ENCODE measurements around the gene FGF19.

Gene FGF19

DNA sequence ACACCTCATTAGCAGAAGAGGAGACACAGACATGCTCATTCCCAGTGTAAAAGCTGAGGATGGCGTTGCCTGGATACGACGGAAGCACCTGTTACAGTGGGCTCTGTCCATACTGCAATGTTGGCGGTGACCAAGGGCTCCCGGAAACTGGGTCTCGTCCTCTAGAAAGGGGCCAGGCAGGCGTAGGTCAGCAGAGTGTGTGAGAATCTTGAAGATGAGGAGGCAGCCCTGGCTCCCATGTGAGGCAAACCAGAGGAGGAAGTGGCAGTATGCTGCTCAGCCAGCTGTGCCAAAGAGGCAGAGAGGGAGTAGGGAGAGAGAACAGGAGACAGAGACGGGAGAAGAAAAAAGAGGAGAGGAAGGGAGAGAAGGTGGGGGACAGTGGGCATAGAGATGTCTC is 38.9 kb downstream of the FGF19 start:
- Histone ChIP-seq H2AK5ac (ENCODE audit: low read length) (no peak overlapping the region), H3K9ac (ENCODE audit: low read length) (no peak overlapping the region), H4K12ac (ENCODE audit: low read depth, low read length) (no peak overlapping the region), H3K27me3 (ENCODE audit: insufficient read depth, low read length) (no peaks in the 10 kb centered on the region), H3K27ac (ENCODE audit: low read depth, low read length) (no peak overlapping the region), H2BK120ac (ENCODE audit: insufficient read depth, low read length, poor library complexity) (no peak overlapping the region), H3K18ac (ENCODE audit: low read length) (no peak overlapping the region), H2BK5ac (ENCODE audit: low read depth, low read length, poor library complexity) (no peak overlapping the region), H3K79me1 (ENCODE audit: low read length) (no peaks in the 10 kb centered on the region), H3K4me2 (ENCODE audit: low read length) (no peak overlapping the region), H3K4me1 (ENCODE audit: control insufficient read depth in 1 of 2, insufficient read depth in 2 of 2, low read length in 2 of 2) (no peaks in the 10 kb centered on the region), H3K4ac (ENCODE audit: low read depth, low read length) (no peak overlapping the region), H3K79me2 (ENCODE audit: control insufficient read depth, insufficient read depth, low read length, poor library complexity) (no peaks in the 10 kb centered on the region), H3K4me3 (ENCODE audit: low read depth, low read length) (no peak overlapping the region), H3K14ac (ENCODE audit: low read length) (no peak overlapping the region), H2BK12ac (ENCODE audit: low read length) (no peak overlapping the region), H2AFZ (ENCODE audit: insufficient read depth, low read length, poor library complexity) (no peak overlapping the region), H4K8ac (ENCODE audit: low read depth, low read length) (no peak overlapping the region), H3K9me3 (ENCODE audit: insufficient read depth, low read depth, low read length) (no peaks in the 10 kb centered on the region), H4K91ac (ENCODE audit: low read depth, low read length) (no peak overlapping the region), H3K36me3 (ENCODE audit: control insufficient read depth in 1 of 2, insufficient read depth in 2 of 2, low read length in 2 of 2) (peaks cover 37 to 52% of the 10 kb centered on the region in 2 experiments), H3K23ac (ENCODE audit: low read length) (no peak overlapping the region)
- DNase-seq = no peak
- no CpG with 5 or more reads among the region's 8 CpGs for WGBS (ENCODE audit: extremely low coverage, insufficient coverage, insufficient read length)

DNA sequence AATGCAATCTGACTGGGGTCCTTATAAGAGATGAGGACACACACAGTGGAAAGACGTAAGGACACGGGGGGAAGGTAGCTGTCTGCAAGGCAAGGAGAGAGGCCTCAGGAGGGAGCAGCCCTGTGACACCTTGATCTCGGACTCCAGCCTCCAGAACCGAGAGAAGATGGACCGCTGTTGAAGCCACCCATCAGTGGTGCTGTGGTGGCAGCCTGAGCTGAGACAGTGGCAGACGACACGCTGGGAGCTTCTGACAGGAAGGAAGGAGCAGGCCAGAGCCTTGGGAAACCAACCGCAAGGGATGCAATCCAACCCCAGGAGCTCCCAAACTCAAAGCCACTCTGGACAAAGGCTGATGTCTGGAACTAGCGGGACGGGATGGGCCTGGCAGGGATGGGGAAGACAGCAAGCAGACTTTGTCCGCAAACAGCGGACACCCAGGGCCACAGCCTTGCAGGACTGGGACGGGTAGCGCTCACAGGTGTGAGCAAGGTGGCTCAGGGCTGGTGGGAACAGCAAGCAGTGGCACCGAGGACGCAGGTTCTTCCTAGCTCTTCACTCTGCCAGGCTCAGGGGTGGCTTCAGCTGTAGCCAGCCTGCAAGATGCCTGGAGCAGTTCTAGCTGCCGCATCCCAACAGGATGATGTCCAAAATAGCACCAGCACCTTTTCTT is 39.6 kb downstream of the FGF19 start:
- H3K9me3 ChIP-seq (ENCODE audit: insufficient read depth, low read depth, low read length) = peaks cover 3% of the 10 kb centered on the region
- DNase-seq = no peak
- H3K23ac ChIP-seq (ENCODE audit: low read length) = no peak overlapping the region
- H2AFZ ChIP-seq (ENCODE audit: insufficient read depth, low read length, poor library complexity) = no peak overlapping the region
- H3K4me1 ChIP-seq (ENCODE audit: control insufficient read depth in 1 of 2, insufficient read depth in 2 of 2, low read length in 2 of 2) = no peaks in the 10 kb centered on the region
- H3K4ac ChIP-seq (ENCODE audit: low read depth, low read length) = no peak overlapping the region
- H4K91ac ChIP-seq (ENCODE audit: low read depth, low read length) = no peak overlapping the region
- no peak overlapping the region for H3K14ac ChIP-seq (ENCODE audit: low read length)
- no peak overlapping the region for H4K12ac ChIP-seq (ENCODE audit: low read depth, low read length)
- H2BK120ac ChIP-seq (ENCODE audit: insufficient read depth, low read length, poor library complexity) = no peak overlapping the region
- no peak overlapping the region for H2BK5ac ChIP-seq (ENCODE audit: low read depth, low read length, poor library complexity)
- H3K79me1 ChIP-seq (ENCODE audit: low read length) = no peaks in the 10 kb centered on the region
- no peak overlapping the region for H3K4me3 ChIP-seq (ENCODE audit: low read depth, low read length)
- no peak overlapping the region for H4K8ac ChIP-seq (ENCODE audit: low read depth, low read length)
- H2BK12ac ChIP-seq (ENCODE audit: low read length) = no peak overlapping the region
- H3K36me3 ChIP-seq (ENCODE audit: control insufficient read depth in 1 of 2, insufficient read depth in 2 of 2, low read length in 2 of 2) = peaks cover 33 to 47% of the 10 kb centered on the region in 2 experiments
- H2AK5ac ChIP-seq (ENCODE audit: low read length) = no peak overlapping the region
- H3K27me3 ChIP-seq (ENCODE audit: insufficient read depth, low read length) = no peaks in the 10 kb centered on the region
- no peak overlapping the region for H3K4me2 ChIP-seq (ENCODE audit: low read length)
- no peak overlapping the region for H3K27ac ChIP-seq (ENCODE audit: low read depth, low read length)
- H3K9ac ChIP-seq (ENCODE audit: low read length) = no peak overlapping the region
- H3K18ac ChIP-seq (ENCODE audit: low read length) = no peak overlapping the region
- WGBS (ENCODE audit: extremely low coverage, insufficient coverage, insufficient read length) = no CpG with 5 or more reads among the region's 17 CpGs
- no peaks in the 10 kb centered on the region for H3K79me2 ChIP-seq (ENCODE audit: control insufficient read depth, insufficient read depth, low read length, poor library complexity)

DNA sequence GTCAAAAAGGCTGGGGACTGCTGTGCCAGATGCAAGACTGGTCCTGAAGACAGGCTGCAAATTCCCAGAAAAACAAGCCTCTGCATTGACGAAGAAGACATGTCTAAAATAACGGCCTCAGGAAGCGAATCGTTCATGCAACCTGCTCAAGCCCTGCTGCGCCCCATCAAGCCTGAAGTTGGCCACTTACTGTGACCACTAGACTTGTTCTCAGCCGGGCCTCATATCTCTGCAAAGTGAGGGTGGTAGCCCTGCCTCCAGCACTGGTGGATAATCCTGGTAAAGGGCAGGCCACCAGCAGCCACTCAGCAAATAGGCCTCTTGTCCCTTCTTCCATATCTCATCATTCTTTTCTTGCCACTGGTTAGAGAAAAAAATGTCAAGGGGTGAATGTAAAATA is 40.5 kb downstream of the FGF19 start:
- Histone ChIP-seq H3K18ac (ENCODE audit: low read length) (no peak overlapping the region), H4K91ac (ENCODE audit: low read depth, low read length) (no peak overlapping the region), H3K14ac (ENCODE audit: low read length) (no peak overlapping the region), H2BK120ac (ENCODE audit: insufficient read depth, low read length, poor library complexity) (no peak overlapping the region), H4K8ac (ENCODE audit: low read depth, low read length) (no peak overlapping the region), H2BK12ac (ENCODE audit: low read length) (no peak overlapping the region), H2AK5ac (ENCODE audit: low read length) (no peak overlapping the region), H3K4ac (ENCODE audit: low read depth, low read length) (no peak overlapping the region), H3K79me1 (ENCODE audit: low read length) (peaks cover 4% of the 10 kb centered on the region), H2AFZ (ENCODE audit: insufficient read depth, low read length, poor library complexity) (no peak overlapping the region), H3K36me3 (ENCODE audit: control insufficient read depth in 1 of 2, insufficient read depth in 2 of 2, low read length in 2 of 2) (peaks cover 32 to 42% of the 10 kb centered on the region in 2 experiments), H3K9ac (ENCODE audit: low read length) (no peak overlapping the region), H3K4me1 (ENCODE audit: control insufficient read depth in 1 of 2, insufficient read depth in 2 of 2, low read length in 2 of 2) (peaks cover 4 to 5% of the 10 kb centered on the region in 2 experiments), H3K79me2 (ENCODE audit: control insufficient read depth, insufficient read depth, low read length, poor library complexity) (no peaks in the 10 kb centered on the region), H3K9me3 (ENCODE audit: insufficient read depth, low read depth, low read length) (peaks cover 3% of the 10 kb centered on the region), H3K23ac (ENCODE audit: low read length) (no peak overlapping the region), H3K27me3 (ENCODE audit: insufficient read depth, low read length) (no peaks in the 10 kb centered on the region), H4K12ac (ENCODE audit: low read depth, low read length) (no peak overlapping the region), H3K27ac (ENCODE audit: low read depth, low read length) (no peak overlapping the region), H3K4me2 (ENCODE audit: low read length) (no peak overlapping the region), H3K4me3 (ENCODE audit: low read depth, low read length) (no peak overlapping the region), H2BK5ac (ENCODE audit: low read depth, low read length, poor library complexity) (no peak overlapping the region)
- no CpG with 5 or more reads among the region's 6 CpGs for WGBS (ENCODE audit: extremely low coverage, insufficient coverage, insufficient read length)
- DNase-seq = no peak

DNA sequence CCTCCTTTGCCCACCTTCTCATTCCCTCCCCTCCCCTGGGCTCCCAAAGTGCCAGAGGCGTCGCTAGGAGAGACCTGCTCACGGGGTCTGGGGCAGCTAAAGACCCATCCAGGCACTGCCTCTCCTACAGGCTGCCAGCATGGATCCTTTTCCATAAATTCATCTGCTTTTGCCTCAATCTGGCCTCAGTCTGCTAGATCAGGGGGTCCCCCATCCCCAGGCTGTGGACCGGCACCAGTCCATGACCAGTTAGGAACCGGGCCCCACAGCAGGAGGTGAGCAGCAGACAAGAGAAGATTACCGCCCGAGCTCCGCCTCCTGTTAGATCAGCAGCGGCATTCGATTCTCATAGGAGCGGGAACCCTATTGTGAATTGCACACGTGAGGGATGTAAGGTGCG is 41.0 kb downstream of the FGF19 start:
- Histone ChIP-seq H3K79me1 (ENCODE audit: low read length) (peaks cover 5% of the 10 kb centered on the region), H3K4me3 (ENCODE audit: low read depth, low read length) (no peak overlapping the region), H3K14ac (ENCODE audit: low read length) (no peak overlapping the region), H3K27me3 (ENCODE audit: insufficient read depth, low read length) (no peaks in the 10 kb centered on the region), H2BK5ac (ENCODE audit: low read depth, low read length, poor library complexity) (no peak overlapping the region), H4K91ac (ENCODE audit: low read depth, low read length) (no peak overlapping the region), H3K9me3 (ENCODE audit: insufficient read depth, low read depth, low read length) (peaks cover 3% of the 10 kb centered on the region), H3K4ac (ENCODE audit: low read depth, low read length) (no peak overlapping the region), H3K18ac (ENCODE audit: low read length) (no peak overlapping the region), H2AK5ac (ENCODE audit: low read length) (no peak overlapping the region), H3K23ac (ENCODE audit: low read length) (no peak overlapping the region), H2BK12ac (ENCODE audit: low read length) (no peak overlapping the region), H3K36me3 (ENCODE audit: control insufficient read depth in 1 of 2, insufficient read depth in 2 of 2, low read length in 2 of 2) (peaks cover 28 to 39% of the 10 kb centered on the region in 2 experiments), H3K27ac (ENCODE audit: low read depth, low read length) (no peak overlapping the region), H4K12ac (ENCODE audit: low read depth, low read length) (no peak overlapping the region), H3K9ac (ENCODE audit: low read length) (no peak overlapping the region), H2BK120ac (ENCODE audit: insufficient read depth, low read length, poor library complexity) (no peak overlapping the region), H4K8ac (ENCODE audit: low read depth, low read length) (no peak overlapping the region), H3K79me2 (ENCODE audit: control insufficient read depth, insufficient read depth, low read length, poor library complexity) (no peaks in the 10 kb centered on the region), H3K4me1 (ENCODE audit: control insufficient read depth in 1 of 2, insufficient read depth in 2 of 2, low read length in 2 of 2) (peaks cover 9 to 10% of the 10 kb centered on the region in 2 experiments), H2AFZ (ENCODE audit: insufficient read depth, low read length, poor library complexity) (no peak overlapping the region), H3K4me2 (ENCODE audit: low read length) (no peak overlapping the region)
- DNase-seq = no peak
- no CpG with 5 or more reads among the region's 13 CpGs for WGBS (ENCODE audit: extremely low coverage, insufficient coverage, insufficient read length)
